Erythroblast (primary cell): ENCODE measurements around the gene NRG3.

Source experiments
- GATA1 ChIP-seq: IDR thresholded peaks from 2 replicates; pipeline ENCODE4 v1.6.1; 2011; ENCODE audit warnings: low read depth, mild to moderate bottlenecking, control low read depth, low read length, moderate library complexity
- POLR2A ChIP-seq: IDR thresholded peaks from 2 replicates; pipeline ENCODE4 v1.6.1; 2011; ENCODE audit warnings: mild to moderate bottlenecking, low read length

- no peak for TF ChIP-seq POLR2A
- no peak for TF ChIP-seq GATA1
These were observed 1068.1 kb downstream of the NRG3 start for GRCh38 chr10:82943142-82943541.
